Measurements from ENCODE around the gene BRAF.
"Not testable (repeated sequence)": the region's sequence is repeated elsewhere in the genome, so short reads cannot be mapped to it uniquely, and the experiment has no call there.

BRAF gene

GRCh38 chr7:140889645-140890044, 35.1 kb downstream of the BRAF start:
- no peak for TF ChIP-seq CTCF (IDR thresholded peaks at IDR 0.05; ENCODE audit: low read depth, low read length)
- no peak for DNase-seq (ENCODE audit: low read depth in 2 of 2)
- H3K4me3 ChIP-seq (replicated peaks in 1 of 2; ENCODE audit: low read depth in 2 of 2, low read length in 2 of 2), result no peak overlapping the region

- TF ChIP-seq CTCF (IDR thresholded peaks at IDR 0.05; ENCODE audit: low read depth, low read length), result no peak
- no peak overlapping the region for H3K4me3 ChIP-seq (replicated peaks in 1 of 2; ENCODE audit: low read depth in 2 of 2, low read length in 2 of 2)
- DNase-seq (ENCODE audit: low read depth in 2 of 2), result no peak
Observed at GRCh38 chr7:140889150-140889549, 35.6 kb downstream of the BRAF start.

- TF ChIP-seq CTCF (IDR thresholded peaks at IDR 0.05; ENCODE audit: low read depth, low read length), result no peak
Observed at GRCh38 chr7:140888087-140888486, 36.6 kb downstream of the BRAF start.

GRCh38 chr7:140885735-140886334, 38.9 kb downstream of the BRAF start:
- H3K4me3 ChIP-seq (replicated peaks in 1 of 2; ENCODE audit: low read depth in 2 of 2, low read length in 2 of 2), result no peak overlapping the region
- TF ChIP-seq CTCF (IDR thresholded peaks at IDR 0.05; ENCODE audit: low read depth, low read length), result no peak
- DNase-seq (ENCODE audit: low read depth in 2 of 2), result no peak

More at GRCh38 chr7:140888087-140888486, 36.6 kb downstream of the BRAF start:
- no peak for DNase-seq (ENCODE audit: low read depth in 2 of 2)
- no peak overlapping the region for H3K4me3 ChIP-seq (replicated peaks in 1 of 2; ENCODE audit: low read depth in 2 of 2, low read length in 2 of 2)

- DNase-seq (ENCODE audit: low read depth in 2 of 2), result no peak
- no peak for TF ChIP-seq CTCF (IDR thresholded peaks at IDR 0.05; ENCODE audit: low read depth, low read length)
- H3K4me3 ChIP-seq (replicated peaks in 1 of 2; ENCODE audit: low read depth in 2 of 2, low read length in 2 of 2), result no peak overlapping the region
Observed at GRCh38 chr7:140883378-140883777, 41.4 kb downstream of the BRAF start.

- not testable (repeated sequence) for DNase-seq (ENCODE audit: low read depth in 2 of 2); H3K4me3 ChIP-seq (replicated peaks in 1 of 2; ENCODE audit: low read depth in 2 of 2, low read length in 2 of 2)
Observed at GRCh38 chr7:140882834-140883233, 41.9 kb downstream of the BRAF start.

- no peak overlapping the region for H3K4me3 ChIP-seq (replicated peaks in 1 of 2; ENCODE audit: low read depth in 2 of 2, low read length in 2 of 2)
- DNase-seq (ENCODE audit: low read depth in 2 of 2), result no peak
- TF ChIP-seq CTCF (IDR thresholded peaks at IDR 0.05; ENCODE audit: low read depth, low read length), result no peak
Observed at GRCh38 chr7:140881507-140882228, 43.1 kb downstream of the BRAF start.
